ENCODE data around the gene SNAPC3.

GRCh38 chr9:15374825-15375224 lies 47.9 kb upstream of the SNAPC3 start:
- TF ChIP-seq CTCF (tag by site-specific recombination; IDR thresholded peaks at IDR 0.05) (no peak), ZNF140 (tag by site-specific recombination; IDR thresholded peaks at IDR 0.05) (no peak), ZNF223 (tag by site-specific recombination; IDR thresholded peaks at IDR 0.05) (no peak), RBAK (tag by site-specific recombination; IDR thresholded peaks at IDR 0.05) (no peak), ZNF280D (tag by site-specific recombination; IDR thresholded peaks at IDR 0.05) (no peak), ZBTB11 (tag by site-specific recombination; conservative IDR thresholded peaks at IDR 0.05; ENCODE audit: low read depth) (no peak), SP3 (tag by site-specific recombination; IDR thresholded peaks at IDR 0.05) (no peak)
